NT2/D1 (cell line): Measurements from ENCODE around the gene APP.

ENCODE experiments used
- DNase-seq: peaks from one replicate; pipeline ENCODE4 v3.0.0-alpha.2; 2011; ENCODE audit warnings: low read depth, low spot score
- H3K27me3 ChIP-seq: 2 replicates; pipeline ENCODE4 v1.6.0; 2011; ENCODE audit warnings: mild to moderate bottlenecking; ENCODE audit not compliant: insufficient read length, insufficient read depth
- H3K36me3 ChIP-seq: 2 replicates; pipeline ENCODE4 v1.6.1; 2011; ENCODE audit warnings: mild to moderate bottlenecking, low read length, mixed read lengths; ENCODE audit not compliant: insufficient read depth, insufficient read length
- H3K4me1 ChIP-seq: 2 replicates; pipeline ENCODE4 v1.5.1; 2011; ENCODE audit not compliant: insufficient read depth, insufficient read length
- H3K4me3 ChIP-seq: 2 replicates; pipeline ENCODE4 v1.5.1; 2011; ENCODE audit warnings: low read depth; ENCODE audit not compliant: insufficient read length
- H3K9ac ChIP-seq: 2 replicates; pipeline ENCODE4 v1.6.0; 2011; ENCODE audit warnings: low read depth; ENCODE audit not compliant: insufficient read length
- H3K9me3 ChIP-seq: 2 replicates; pipeline ENCODE4 v1.5.1; 2011; ENCODE audit warnings: mild to moderate bottlenecking, low read length; ENCODE audit not compliant: insufficient read depth
- SUZ12 ChIP-seq: IDR thresholded peaks from 2 replicates; pipeline ENCODE4 v1.6.1; 2011; ENCODE audit not compliant: insufficient read length, insufficient read depth; ENCODE audit errors: extremely low read depth
- YY1 ChIP-seq: IDR thresholded peaks from 2 replicates; pipeline ENCODE4 v1.6.1; 2011; ENCODE audit not compliant: insufficient read length, insufficient read depth
- ZNF274 ChIP-seq: IDR thresholded peaks from 2 replicates; pipeline ENCODE4 v1.6.1; 2011; ENCODE audit warnings: mild to moderate bottlenecking, low read depth, low read length

Gene APP

DNA sequence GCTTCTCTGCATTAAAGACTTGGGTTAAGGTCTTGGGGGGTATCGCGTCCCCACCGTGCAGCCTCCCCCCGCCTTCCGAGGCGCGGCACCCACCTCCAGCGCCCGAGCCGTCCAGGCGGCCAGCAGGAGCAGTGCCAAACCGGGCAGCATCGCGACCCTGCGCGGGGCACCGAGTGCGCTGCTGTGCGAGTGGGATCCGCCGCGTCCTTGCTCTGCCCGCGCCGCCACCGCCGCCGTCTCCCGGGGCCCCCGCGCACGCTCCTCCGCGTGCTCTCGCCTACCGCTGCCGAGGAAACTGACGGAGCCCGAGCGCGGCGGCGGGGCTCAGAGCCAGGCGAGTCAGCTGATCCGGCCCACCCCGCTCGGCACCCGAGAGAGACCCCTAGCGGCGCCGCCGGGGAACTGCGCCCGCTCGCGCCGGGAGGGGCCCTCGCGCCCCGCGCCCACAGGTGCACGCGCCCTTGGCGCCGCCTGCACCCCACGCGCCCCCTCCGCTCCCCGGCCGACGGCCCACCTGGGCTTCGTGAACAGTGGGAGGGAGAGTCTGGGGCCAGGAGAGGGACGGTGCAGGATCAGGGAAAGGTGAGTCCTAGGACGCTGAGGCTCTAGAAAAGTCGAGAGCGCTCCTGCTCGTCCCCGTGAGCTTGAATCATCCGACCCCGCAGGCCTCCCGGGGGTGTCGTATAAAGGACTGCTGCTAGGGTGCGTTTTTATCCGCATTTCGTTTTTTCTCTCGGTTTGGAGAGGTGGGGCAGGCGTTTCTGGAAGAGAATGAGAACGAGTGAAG, at the start of gene APP:
TSS of gene APP (minus strand) at position 300 of the 787 bp plus-strand sequence. CDS start at position 150, 150 bp downstream.
- Histone ChIP-seq H3K4me1 (peaks cover 3% of the 10 kb centered on the region), H3K4me3 (peak within 1 kb of the TSS; percentile 90), H3K27me3 (peaks cover 10% of the 10 kb centered on the region), H3K9ac (peak within 1 kb of the TSS; percentile 98), H3K9me3 (no peaks in the 10 kb centered on the region), H3K36me3 (peaks cover 18% of the 10 kb centered on the region)
- no peak for TF ChIP-seq SUZ12
- TF ChIP-seq ZNF274 = no peak
- no peak for TF ChIP-seq YY1
- DNase-seq = no peak

DNA sequence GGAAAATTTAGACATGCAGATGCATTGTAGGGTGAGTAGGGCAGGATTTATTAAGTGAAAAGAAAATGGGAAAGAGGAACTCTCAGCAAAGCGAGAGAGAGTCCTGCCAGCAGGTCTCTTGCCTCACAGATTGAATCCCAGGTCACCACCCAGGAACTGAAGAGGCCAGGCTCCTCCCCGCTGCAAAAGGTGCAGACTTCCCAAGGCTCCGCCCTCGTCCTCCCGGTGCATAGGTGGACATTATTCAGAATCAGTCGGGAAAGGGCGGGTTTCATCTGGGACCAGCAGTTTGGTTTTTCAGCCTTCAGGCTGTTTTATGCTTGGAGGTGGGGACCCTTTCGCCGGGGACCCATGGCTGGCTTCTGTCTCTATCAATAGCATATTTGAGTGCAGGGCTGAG, 41.6 kb upstream of the APP start:
- no peaks in the 10 kb centered on the region for H3K27me3 ChIP-seq
- no peak overlapping the region for H3K4me3 ChIP-seq
- H3K9me3 ChIP-seq = peaks cover 6% of the 10 kb centered on the region; the same call in 1 of the 2 replicates
- no peak for DNase-seq
- TF ChIP-seq SUZ12 (no peak), ZNF274 (no peak), YY1 (no peak)
- H3K4me1 ChIP-seq = no peaks in the 10 kb centered on the region
- no peak overlapping the region for H3K9ac ChIP-seq
- no peaks in the 10 kb centered on the region for H3K36me3 ChIP-seq

DNA sequence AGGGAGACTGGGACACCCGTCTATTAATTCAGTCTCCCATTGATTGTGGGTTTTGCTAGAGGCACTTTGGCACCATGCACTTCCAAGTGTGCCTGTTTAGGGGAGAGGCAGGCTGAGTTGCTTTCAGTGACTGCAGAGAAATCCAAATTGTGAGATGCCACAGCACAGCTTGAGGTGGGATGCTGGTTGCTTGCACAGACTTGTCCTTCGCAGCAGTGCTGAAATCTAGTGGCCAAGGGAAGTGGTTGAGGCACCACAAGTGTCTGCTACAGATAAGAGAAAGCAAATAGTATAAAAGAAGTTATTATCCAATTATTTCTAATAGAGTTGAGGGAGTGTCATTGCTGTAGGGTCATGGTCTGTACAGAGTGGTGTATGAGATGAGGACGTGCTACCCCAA, 40.0 kb upstream of the APP start:
- no peak for DNase-seq
- Histone ChIP-seq H3K36me3 (no peaks in the 10 kb centered on the region), H3K27me3 (no peaks in the 10 kb centered on the region), H3K4me1 (no peaks in the 10 kb centered on the region), H3K9ac (no peak overlapping the region), H3K4me3 (no peak overlapping the region), H3K9me3 (no peaks in the 10 kb centered on the region)
- TF ChIP-seq YY1 = no peak
- TF ChIP-seq SUZ12 = no peak
- TF ChIP-seq ZNF274 = no peak

DNA sequence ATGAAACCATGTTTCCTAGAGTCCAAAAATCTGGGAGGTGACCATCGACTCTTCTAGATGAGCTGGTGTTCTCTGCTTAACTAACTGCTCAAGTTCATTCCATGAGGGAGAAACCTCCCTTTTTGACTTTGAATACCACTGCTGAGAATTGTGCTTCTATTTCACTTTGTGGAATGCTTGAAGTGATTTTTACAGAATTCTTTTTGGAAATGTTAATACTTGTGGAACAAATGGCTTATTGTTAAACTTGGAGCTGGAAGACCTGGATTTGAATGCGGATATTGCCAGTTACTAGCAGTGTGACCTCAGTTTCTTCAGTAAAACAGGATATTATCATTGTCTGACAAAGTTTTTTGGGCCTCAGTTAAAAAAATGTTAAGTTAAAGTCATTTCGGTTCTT, 36.5 kb upstream of the APP start:
- no peaks in the 10 kb centered on the region for H3K27me3 ChIP-seq
- no peak overlapping the region for H3K9ac ChIP-seq
- no peak for DNase-seq
- H3K36me3 ChIP-seq = no peaks in the 10 kb centered on the region
- no peak overlapping the region for H3K4me3 ChIP-seq
- no peaks in the 10 kb centered on the region for H3K4me1 ChIP-seq
- no peaks in the 10 kb centered on the region for H3K9me3 ChIP-seq
- TF ChIP-seq YY1 = no peak
- no peak for TF ChIP-seq ZNF274
- TF ChIP-seq SUZ12 = no peak

DNA sequence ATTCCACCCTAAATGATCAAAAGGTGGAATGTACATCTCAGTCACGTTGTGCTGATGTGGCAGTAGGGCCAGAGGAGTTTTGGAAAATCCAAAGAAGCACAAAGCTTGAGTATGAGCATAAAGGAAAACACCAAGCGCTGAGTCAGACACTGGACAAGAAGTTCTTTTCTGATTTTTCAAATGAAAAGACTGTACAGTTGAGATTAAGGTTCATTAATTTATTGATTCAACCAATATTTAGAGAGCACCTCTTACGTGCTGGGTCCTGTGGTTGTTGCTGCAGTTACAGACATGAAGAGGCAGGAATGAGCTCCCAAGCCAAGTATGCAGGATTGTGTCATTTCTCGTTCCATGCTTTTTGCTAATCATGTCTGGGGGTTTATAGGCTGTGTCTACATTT, 28.9 kb upstream of the APP start:
- Histone ChIP-seq H3K36me3 (no peaks in the 10 kb centered on the region), H3K9me3 (no peaks in the 10 kb centered on the region), H3K27me3 (no peaks in the 10 kb centered on the region), H3K4me1 (no peaks in the 10 kb centered on the region), H3K4me3 (no peak overlapping the region), H3K9ac (no peak overlapping the region)
- no peak for DNase-seq
- no peak for TF ChIP-seq ZNF274
- no peak for TF ChIP-seq YY1
- TF ChIP-seq SUZ12 = no peak

DNA sequence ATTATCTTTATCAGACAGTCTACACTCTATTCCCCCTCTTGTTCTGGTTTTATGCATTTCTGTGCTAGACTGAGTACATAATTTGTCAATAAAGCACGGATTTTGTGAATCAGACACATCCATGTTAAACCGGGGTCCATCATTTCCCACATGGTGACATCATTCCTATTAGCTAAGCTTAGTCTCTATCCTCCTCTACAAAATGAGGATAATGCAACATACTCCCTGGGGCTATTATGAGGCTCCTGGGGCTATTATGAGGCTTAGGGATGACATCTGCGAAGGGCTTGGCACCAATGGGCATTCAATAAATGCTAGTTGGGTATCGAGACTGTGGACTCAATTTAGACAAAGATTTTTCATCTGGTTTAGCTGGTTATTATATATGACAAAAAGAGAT, 25.1 kb upstream of the APP start:
- H3K9me3 ChIP-seq = no peaks in the 10 kb centered on the region
- no peaks in the 10 kb centered on the region for H3K36me3 ChIP-seq
- H3K27me3 ChIP-seq = no peaks in the 10 kb centered on the region
- H3K9ac ChIP-seq = no peak overlapping the region
- DNase-seq = no peak
- no peak for TF ChIP-seq SUZ12
- no peak for TF ChIP-seq YY1
- TF ChIP-seq ZNF274 = no peak
- H3K4me1 ChIP-seq = no peaks in the 10 kb centered on the region
- H3K4me3 ChIP-seq = no peak overlapping the region

DNA sequence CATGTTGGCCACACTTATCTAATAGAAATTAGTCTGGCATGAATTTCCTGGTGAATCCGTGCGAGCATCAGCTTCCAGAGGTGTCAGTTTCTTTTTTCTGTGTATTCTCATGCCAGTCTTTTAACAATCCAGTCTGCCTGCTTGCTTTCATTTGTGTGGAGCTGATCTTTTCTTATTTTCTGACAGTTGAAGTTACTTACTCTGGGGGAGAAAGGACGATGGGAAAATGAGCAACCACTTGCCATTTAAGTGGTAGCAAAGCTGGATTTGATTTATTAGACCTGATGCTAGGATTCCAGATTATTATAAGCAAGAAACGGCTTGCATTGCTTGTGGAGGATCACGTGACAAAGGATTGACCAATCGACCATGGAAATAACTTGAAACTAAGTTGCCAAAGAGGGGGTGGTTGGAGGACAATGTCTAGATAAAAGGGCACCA, 24.3 kb upstream of the APP start:
- Histone ChIP-seq H3K4me3 (no peak overlapping the region), H3K27me3 (no peaks in the 10 kb centered on the region), H3K4me1 (no peaks in the 10 kb centered on the region), H3K36me3 (no peaks in the 10 kb centered on the region), H3K9ac (no peak overlapping the region), H3K9me3 (no peaks in the 10 kb centered on the region)
- TF ChIP-seq ZNF274 (no peak), SUZ12 (no peak), YY1 (no peak)
- DNase-seq = no peak
